ENCODE results near the gene HEXB.

Gene HEXB

DNA sequence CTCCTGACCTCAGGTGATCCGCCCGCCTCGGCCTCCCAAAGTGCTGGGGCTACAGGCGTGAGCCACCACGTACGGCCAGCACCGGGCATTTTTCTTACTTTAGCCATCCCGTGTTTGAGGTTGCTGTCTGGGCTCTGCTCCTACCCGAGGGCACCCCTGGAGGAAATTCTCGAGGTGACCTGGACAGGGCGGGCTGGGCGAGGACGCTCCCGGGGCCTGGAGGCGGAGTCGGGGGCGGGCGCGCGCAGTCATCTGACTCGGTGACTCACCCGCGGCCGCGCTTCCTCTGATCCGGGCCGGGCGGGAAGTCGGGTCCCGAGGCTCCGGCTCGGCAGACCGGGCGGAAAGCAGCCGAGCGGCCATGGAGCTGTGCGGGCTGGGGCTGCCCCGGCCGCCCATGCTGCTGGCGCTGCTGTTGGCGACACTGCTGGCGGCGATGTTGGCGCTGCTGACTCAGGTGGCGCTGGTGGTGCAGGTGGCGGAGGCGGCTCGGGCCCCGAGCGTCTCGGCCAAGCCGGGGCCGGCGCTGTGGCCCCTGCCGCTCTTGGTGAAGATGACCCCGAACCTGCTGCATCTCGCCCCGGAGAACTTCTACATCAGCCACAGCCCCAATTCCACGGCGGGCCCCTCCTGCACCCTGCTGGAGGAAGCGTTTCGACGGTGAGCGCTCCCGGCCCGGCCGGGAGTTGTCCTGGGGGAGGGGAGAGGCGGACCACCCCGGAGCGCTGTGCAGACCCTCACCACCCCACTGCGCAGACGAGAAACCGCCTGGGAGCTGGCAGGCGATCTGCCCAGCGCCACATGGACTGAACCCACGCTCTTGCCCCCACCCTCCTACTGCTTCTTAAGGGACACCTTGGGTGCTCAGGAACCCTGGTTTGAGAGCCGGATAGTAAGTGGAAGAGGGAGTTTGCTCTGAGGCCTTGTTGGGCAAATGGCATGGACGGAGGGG, at the start of gene HEXB:
Gene HEXB (plus strand): TSS at position 334 of the 952 bp plus-strand sequence. CDS start 28 bp downstream, at position 362.
- DNase-seq = peak; percentile 58 to 83

DNA sequence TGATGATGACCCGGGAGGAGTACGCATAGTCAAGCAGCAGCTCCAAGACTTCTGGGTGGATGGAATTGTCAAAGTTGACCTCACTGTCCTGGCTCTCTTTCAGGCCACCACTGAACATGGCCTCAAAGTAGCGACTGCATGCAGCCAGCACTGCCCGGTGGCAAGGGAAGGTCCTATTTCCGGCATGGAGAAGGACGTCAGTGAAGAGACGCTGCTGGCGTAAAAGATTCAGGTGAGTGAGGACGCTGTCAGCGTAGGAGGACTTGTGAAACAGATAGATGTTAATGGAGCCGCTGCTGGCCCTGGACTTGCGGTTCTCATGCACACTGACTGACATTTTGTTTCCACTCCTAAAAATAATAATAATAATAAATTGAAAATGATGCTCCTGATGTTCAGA, 48.9 kb upstream of the HEXB start:
- no peak for DNase-seq

DNA sequence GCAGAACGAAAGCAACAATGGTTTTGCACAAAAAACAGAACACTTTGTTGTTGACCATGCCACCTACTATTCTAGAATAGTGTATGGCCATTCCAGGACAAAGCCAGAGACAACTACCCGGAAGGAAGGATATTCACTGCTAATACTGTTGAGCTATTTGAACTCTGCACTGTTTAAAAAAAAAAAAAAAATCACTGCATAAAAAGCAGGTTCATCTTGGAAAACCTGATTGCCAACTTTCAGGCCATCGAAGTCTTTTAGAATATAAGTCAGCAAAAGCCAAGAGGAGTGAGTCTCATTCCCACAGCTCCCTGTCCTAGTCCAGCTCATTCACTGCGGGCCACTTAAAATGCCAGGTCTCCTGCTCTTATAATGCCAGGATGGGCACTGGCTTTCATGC, 48.5 kb upstream of the HEXB start:
- no peak for DNase-seq

DNA sequence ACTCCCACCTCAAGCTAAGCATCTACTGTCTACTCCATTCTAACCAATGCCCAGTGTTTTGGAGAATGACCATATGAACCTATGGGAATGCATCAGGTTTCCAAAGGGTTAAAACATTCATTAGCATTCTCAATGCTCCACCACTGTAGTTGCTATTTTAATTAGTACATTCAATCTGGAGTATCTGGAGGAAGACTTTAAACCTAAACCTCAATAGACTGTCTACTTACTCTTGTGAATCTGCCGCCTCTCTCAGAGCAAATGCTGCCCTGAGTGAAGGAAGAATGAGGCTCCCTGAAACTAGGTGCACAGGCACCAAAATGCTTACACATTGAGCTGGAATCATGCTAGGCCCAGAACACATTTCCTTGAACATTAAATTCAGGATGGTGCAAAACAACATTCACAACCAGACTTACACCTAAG, 46.5 kb upstream of the HEXB start:
- no peak for DNase-seq

DNA sequence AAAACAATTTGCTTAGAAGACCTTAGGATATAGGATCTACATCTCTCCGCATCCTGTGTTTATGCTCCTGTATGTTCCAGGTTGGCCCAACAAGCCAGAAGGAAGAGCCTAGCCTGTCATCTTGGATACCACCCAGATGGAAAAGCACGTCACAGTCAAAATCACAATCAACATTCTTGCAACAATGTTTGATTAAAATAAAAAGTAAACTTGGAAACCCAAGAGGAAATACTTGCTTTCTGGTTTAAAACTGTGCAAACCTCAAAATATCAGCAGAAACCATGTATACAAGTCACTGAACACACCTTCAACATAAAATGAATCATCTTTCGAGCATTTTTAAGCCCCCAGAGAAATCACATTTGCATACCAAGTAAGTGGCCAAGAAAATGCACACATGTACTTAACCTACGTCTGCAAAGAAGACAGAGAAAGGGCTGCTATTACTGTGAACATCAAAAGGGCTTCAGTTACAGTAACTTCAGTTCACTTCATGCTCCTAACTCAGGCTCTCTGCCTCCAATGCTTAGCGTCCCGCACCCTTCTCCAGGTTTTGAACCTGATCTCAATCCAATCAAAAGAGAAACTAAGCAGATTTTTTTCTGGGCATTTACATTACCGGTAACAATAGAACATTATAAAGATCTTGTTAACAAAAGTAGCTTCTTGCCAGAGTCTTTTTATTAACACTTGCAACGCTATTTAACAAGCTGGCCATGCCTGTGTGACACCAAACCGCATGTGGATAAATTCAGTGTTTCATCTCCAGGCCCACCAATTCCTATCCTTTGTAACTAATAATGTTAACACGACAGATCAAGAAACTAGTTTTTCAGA, 45.8 kb upstream of the HEXB start:
- no peak for DNase-seq

DNA sequence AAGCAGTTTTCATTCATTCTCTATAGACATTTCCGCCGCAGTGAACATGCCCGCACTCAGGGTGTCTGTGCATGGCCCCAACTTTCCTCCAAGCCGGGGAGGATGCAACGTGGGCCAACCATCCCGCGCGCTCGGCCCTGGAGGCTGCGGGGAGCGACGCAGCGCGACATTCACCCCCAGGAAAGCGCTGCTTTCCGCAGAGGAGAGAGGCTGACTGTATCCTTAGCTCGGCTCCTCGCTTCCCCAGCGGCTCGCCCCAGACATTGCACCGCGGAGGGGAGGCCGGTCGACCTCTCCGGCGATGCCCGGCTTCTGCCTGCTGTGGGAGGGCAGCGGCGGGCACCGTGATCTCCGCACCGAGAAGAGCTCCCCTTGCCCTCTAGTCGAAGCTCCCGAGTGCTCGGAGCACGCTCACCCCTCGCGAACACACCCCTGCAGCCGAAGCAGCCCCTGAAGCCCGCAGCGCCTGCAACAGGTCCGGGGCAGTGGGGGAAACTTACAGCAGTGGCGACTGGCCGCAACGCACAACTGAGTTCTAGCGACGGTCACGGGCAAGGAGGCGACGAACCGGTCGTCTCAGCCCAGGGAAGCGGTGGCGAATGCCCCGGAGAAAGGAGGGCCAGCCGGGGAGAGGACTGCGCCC, 45.1 kb upstream of the HEXB start:
- DNase-seq = peak; percentile 28 to 52

DNA sequence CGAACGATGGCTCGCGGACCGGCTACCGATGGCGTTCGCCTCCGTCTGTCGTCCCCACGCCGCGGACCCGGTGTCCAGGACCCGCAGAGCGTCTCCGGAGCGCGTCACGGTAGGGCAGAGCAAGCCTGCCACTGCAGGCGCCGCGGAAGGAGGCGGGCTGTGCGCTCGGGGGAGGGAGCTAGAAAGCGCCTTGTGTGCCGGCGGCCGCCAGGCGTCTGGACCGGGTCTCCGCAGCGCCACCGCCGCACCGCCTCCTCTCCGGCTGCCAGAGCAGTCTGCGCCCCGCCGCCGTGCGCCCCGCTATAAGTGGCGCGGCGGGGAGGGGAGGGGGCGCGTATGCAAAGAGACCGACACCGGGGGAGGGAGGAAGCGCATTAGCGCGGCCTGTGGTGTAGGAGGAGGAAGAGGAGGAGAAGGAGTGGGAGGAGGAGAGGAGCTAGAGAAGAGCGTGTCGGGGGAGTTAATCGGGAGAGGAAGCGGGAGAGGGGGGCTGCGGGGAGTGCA, 44.5 kb upstream of the HEXB start, which contains the start of gene ENC1:
Gene ENC1 (minus strand): TSS at position 279 of the 504 bp plus-strand sequence. CDS start 4,243 bp downstream, outside the sequence.
- DNase-seq = peak; percentile 66 to 80

DNA sequence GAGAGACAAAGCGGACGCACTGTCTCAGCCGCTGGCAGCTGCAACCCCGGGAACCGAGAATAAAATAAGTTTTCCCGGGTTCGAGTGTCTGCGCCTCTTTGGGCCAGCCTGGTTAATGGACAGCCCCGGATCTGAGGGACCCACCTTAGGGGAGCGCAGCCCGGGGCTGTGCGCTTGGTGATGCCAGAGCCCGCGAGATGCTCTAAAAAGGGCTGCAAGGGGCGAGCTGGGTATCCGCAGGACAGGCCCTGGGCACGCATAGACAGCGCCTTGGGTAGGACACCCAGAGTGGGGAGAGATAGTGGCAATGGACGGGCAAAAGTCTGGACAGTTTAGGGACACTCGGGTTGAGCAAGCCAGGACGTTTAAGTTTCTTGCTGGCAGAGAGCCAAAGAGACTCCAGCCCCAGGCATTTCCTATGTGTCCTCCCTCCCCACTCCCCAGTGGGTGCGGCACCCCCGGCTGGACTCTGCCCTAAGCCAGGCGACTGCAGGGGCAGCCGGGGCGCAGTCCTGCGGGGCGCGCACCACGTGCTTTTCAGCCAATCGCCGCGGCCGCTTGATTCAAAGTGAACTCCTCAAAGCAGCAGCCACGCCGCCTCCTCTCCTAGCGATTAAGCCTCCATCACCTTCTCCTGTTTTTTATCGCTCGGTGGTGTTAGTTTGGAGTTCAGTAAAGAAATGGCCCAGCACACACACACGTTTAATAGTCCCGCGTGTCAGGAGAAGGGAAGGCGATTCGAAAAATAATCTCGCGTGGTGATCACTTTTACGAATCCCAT, 43.9 kb upstream of the HEXB start:
- DNase-seq = no peak

DNA sequence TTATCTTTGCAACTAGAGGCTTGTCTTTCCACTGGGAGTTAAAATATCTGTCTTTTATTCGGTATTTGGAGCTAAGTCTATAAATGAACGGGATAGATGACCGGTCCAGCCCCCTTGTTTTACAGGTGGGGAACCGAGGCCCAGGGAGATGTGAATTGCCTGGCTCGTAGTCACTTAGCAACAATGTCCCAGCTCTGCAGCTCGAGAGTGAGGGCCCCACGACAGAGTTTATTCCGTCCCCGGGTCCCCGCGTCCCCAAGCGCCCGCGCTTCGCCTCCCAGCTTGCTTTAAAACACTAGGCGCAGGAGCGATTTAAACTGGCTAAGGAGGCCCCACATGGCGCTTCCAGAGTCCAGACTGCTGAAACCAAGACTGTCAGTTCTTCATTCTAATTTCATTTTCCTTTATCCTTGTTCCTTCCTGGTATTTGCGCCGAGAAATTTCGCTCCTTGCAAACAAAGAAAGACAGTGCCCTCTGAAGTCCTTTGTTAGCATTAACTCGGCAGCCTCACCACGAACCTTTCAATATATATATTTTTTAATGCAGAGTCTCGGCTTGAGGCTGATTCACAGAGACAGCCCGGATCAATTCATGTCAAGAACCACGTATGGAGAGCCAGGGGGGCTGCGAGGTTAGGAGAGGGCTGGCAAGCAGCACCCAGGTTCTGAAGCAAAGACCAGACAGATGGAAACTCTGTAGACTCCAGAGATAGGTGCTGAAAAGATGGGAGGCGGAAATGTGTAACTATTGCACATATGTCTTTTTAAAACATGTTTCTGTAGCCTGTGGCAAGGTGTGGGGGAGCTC, 43.1 kb upstream of the HEXB start:
- DNase-seq = no peak

DNA sequence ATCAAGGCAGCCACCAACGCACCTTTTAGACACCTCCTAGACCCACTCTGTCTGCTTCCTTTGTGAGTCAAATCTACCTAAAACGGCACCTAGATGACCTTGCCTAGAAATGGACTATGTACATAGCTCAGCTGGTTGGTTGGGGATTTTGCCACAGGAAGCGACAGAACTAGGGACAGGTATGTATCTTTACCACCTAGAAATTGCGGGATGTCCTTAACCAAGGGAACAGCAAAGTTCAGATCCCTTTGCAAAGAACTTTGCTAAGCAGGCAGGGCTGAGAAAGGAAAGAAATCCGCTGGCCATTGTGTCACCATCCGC, 42.5 kb upstream of the HEXB start:
- DNase-seq = no peak

DNA sequence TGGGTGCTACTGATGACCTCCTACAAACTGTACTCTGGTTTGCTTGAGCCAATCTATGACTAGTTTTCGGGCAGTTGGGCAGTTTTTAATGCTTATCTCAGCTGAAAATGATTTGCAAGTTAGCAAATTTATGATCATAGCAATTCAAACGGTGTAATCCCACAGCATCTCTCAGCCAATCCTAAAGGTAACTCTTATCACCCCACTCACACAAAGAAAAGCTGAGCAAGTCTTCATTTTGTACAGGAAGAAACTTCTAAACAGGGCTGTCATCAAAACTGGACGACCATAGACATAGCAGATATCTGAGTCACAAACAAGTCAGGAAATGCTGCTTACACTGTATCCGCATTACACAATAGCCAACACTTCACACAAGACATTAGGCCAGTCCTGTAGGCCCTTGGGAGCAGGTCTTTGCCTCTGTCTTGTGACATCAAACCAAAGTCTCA, 41.9 kb upstream of the HEXB start:
- no peak for DNase-seq

DNA sequence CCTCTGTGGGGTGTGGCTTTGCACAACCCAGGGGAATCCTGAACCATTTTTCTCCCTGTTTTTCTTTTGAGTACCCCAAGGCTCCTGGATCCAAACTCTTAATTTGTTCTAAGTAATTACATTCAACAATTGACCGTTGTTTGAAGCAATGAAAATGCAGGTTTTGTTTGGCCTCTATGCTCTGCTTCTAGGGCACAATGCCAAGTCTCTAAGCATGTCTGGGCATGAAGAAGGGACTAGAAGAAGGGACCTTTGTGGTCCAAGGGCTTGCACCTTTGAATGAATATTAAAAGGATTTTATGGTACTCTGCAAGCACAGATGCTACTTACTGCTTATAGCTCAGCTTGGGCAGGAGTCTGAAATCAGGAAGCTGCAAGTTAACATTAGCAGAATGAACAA, 37.9 kb upstream of the HEXB start:
- DNase-seq = no peak

DNA sequence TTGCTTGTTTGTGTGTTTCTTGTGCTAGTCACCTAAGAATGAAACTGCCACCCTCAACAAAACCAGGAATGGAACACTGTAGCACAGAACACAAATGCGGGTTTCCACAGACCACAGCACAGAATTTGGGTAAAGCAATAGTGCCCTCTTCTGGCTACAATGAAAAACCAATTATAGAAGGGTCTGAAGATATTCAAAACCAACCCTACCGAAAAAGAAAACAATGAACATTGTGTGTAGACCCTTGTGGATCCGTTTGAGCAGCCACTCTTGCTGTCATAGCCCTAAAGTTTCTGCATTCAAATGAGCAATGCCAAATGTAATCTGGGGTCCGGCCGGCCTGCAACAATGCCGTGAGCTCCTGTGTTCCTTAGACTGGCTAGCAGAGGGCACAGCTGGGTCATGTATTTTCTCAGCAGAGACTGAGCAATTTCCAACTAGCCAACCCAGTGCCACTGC, 36.2 kb upstream of the HEXB start:
- peak; percentile 52 to 59 for DNase-seq

DNA sequence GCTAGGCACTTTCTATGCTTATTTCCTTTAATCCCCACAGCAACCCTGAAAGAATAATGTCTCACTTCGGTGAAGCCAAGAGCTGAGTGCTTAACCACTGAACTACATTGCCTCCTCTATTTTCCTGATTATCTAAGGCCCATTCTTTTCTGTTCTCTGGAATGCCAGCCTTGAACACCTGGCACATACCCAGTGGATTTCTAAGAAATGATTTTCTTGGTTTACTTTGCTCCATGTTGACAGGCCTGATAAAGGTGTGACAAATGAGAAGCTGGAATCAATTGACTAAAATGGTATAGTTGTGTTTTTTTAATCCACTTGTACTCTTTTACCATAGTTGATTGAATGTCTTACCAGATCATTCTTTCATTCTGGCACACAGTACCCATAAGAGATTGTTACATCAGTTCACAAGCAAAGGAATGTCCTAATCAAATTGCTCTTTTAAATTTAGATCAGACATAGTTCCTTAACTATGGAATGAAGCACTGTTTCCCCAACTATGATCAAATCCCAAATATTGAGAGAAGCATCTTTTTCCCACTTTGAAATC, 35.5 kb upstream of the HEXB start:
- no peak for DNase-seq

DNA sequence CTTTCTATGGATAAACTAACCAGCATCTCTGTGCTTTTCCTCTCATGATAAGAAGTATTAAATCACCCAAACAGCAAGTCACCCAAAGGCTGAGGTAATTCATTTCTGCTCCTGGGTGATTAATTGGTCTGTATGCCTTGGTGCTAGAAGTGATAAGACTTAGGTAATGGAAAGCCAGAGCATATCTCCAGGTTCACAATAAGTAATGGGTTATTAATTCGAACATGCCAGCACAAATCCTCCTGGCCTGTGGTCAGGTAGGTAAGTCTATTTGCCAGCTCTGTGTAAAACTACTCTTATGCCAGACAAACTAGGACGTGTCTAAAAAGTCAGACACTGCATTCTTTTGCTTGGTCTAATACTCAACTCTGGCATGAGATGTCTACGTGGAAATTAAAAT, 33.3 kb upstream of the HEXB start:
- no peak for DNase-seq

DNA sequence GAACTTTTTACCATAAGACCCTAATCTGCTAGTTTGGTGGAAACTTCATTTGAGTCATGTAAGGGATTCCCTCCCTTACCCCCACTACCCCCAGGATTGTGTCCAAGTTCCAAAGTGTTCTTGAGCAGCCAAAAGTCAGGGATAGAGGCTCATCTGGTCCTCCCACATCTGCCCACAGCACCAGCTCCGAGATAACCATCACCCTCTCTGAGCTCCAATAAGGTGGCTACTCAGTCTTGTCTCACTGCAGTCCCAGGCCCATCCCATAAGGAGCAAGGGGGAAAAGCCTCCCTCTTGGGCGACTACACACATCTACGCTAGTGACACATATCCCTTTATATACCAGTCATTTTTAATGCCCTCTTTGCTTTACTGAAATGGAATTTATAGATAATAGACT, 32.5 kb upstream of the HEXB start:
- no peak for DNase-seq

DNA sequence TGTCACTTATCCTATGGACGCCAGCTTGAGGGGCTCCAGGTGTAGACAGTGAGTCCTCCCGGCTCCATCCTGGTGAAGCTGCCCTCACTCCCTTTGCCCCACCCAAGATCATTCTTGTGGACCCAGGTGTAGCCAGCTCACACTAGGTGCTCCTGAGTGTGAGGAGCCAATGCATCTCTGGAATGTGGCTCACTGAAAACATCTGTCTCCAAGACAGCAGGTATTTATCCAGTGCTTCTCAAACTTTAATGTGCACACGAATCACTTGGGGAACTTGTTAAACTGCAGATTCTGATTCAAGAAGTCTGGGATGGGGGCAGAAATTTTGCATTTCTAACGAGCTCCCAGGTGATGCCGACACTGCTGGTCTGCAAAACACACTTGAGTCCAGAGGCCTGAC, 31.0 kb upstream of the HEXB start:
- DNase-seq = no peak

DNA sequence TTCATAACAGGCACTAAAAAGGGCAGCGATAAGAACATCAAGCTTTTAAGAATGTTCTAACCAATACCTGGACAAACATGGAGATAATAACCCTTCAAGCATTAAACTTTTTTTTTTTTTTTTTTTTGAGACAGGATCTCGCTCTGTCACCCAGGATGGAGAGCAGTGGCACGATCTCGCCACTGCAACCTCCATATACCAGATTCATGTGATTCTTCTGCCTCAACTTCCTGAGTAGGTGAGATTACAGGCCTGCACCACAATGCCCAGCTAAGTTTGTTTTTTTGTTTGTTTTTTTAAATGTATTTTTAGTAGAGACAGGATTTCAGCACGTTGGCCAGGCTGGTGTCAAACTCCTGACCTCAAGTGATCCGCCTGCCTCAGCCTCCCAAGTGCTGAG, 29.8 kb upstream of the HEXB start:
- no peak for DNase-seq

DNA sequence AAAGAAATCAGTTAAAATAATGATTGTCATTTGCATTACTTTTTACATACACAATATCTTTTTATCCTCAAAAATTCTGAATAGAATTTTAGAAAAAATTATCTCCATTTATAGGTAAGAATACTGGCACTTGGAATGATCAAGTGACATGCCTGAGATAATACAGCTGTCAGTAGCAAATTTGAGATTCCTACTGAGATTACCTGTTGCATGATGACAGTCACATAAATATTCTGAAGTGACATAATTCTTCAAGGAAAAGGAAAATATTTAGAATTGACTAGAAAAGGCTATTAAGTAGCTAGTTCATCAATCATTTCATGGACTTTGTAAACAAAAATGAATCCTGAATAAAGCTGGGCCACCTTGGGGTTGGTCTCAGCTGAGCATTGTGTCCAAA, 29.3 kb upstream of the HEXB start:
- DNase-seq = no peak

DNA sequence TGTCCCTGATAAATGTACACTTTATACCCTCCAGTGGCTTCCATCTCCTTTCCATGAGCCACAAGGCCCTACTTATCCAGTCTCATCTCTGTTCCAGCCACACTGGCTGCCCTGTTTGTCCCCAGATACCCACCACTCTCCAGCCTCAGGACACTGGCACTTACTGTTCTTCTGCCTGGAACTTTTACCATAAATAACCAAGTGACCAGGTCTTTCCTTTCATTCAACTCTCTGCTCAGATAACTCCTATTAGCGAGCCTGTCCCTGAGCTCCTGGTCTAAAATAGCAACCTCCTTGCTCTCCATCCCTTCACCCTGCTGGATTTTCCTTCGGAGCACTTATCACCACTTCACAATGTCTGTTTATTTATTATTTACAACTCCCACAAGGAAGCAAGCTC, 27.9 kb upstream of the HEXB start:
- no peak for DNase-seq

DNA sequence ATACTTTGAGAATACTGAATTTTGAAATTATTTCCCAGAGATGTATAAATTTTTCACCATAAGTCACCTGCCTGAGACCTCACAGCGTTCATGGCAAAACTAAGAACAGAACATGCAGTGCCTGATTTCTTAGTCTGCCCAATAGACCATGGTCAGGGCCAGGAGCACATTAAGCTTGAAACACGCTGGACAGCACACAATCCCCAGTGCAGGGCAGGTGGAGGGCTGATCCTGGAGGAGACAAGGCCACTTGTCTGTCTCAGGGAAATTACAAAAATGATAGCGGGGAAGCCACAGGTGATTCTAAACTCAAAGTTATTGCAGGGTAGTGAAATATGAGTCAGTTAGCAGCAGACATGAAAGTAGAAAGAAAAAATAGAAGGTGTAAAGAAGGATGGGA, 25.9 kb upstream of the HEXB start:
- no peak for DNase-seq
